Right ventricle myocardium inferior (tissue), 1 donor: ENCODE data around the gene GIMD1. TPM values are rescaled to one million over a fixed set of nuclear protein-coding genes. Genes with fewer than 3 reads are reported as not detected.
"Not testable (repeated sequence)": the region's sequence is repeated elsewhere in the genome, so short reads cannot be mapped to it uniquely, and the experiment has no call there.

ENCODE experiments used
- ATAC-seq: fragments of 200-7000 bp; cut with Tn5 transposase; one replicate; pipeline ENCODE4 v1.9.1; 2020; ENCODE audit warnings: mild to moderate bottlenecking, moderate library complexity
- DNase-seq: peaks from one replicate; pipeline ENCODE4 v3.0.0; 2021; ENCODE audit errors: missing footprints
- intact Hi-C: fragments of 100-400 bp; cut with DNase I; formaldehyde crosslinking; loops from one replicate; pipeline ENCODE4 v1.11.0; 2022
- total RNA-seq: library from RNA; stranded (reverse); fragmentation: NEBNext Ultra II Directional; extraction: Animal tissue kit (Norgen Biotek cat#: 25700); gene quantifications from one replicate; pipeline ENCODE4 v1.2.1, GENCODE V29; 2021
- donor health status: DM: no; HTN: yes; CAD: no; lungs with severe emphysema.

Gene GIMD1
- total RNA-seq, 1 donor from 2014 or later = not detected

DNA sequence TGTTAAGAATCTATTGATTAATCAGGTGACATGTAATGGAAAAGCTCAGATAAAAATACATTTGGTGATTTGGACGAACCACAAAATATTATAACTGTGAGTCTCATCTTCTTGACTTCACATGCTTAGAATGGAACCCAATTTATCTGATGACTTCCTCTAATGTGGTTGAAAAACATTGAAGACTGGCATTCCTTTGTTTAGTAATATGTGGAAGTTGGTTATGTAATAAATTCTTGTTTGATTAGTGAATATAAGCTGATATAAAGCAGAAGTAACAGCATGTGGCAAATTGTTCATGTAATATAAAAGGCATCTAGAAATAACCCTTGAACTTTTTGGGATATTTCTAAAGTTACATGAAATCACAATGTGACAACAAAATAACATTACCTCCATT lies 9.7 kb downstream of the GIMD1 start:
- intact Hi-C loops = no loop called here
- ATAC-seq = no peak
- no peak for DNase-seq

DNA sequence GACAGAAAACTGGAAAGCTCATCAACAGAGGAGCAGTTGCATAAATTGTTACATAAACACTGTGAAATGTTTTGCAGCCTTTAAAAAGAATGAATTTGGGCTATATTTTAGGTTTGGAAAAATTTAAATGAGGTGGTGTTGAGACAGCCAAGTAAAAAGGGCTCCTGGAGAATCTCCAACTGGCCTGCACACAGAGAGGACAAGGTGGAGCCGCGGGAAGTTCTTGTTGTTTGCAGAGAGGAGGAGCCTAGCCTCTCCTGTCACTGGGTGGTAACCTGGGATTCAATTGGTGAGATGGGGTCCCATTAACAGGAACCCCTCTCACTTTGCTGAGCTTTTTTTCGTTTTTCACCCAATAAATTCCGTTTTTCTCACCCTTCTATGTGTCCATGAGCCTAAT lies 13.4 kb downstream of the GIMD1 start:
- intact Hi-C loops = no loop called here
- no peak for DNase-seq
- no peak for ATAC-seq

DNA sequence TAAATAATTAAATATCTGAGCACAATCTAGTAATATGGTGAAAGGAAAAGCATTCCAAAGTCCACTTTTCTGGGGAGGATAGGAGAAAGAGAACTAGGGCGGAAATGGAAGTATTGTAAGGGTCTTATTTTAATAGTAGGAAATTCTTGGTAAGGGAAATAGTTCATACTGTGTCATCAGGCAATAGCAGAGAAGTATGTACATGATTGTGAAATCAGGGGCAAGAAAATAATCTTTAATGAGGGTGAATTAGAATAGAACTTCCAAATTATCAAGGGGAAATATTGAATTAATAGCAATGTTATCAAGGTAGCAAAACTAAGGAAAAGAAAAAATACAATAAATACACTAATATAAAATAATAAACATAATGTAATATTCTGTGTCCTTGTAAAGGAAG lies 14.8 kb downstream of the GIMD1 start:
- intact Hi-C loops = no loop called here
- ATAC-seq = no peak
- DNase-seq = no peak

DNA sequence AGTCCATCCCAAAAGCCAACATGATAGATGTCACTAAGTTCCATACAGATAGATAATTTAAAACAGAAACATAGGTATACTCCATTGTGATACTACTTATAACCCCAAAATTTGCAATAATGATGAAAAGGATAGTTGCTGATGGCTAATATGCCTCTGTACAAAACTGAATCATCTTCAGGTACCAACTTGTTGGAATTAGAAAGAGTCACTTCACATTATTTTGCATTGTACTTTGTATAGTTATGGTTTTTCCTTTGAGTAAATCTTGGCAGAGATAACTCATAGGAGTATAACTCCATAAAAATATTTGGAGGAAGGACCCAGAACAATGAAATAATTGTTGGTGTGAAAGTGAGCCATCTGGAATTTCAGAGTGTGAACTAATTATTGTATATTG lies 17.6 kb downstream of the GIMD1 start:
- intact Hi-C loops = no loop called here
- ATAC-seq = no peak
- DNase-seq = no peak

DNA sequence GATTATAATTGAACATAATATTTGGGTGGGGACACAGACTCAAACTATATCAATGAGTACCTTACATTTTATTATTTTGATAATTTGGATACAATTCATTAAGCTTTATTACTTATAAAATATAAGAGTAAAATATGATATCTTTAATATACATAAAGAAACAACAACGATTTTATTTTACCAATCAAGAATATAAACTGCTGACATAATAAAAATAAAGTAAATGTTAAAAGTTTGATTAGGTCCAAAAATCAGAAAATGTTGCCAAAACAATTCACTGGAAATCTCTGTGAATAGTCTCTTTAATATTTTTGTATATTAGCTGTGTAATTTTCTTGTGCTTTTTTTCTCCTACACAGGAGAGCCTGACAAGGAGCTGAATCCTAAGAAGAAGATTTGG lies 21.4 kb downstream of the GIMD1 start:
- intact Hi-C loops = no loop called here
- ATAC-seq (no peak), DNase-seq (no peak)

DNA sequence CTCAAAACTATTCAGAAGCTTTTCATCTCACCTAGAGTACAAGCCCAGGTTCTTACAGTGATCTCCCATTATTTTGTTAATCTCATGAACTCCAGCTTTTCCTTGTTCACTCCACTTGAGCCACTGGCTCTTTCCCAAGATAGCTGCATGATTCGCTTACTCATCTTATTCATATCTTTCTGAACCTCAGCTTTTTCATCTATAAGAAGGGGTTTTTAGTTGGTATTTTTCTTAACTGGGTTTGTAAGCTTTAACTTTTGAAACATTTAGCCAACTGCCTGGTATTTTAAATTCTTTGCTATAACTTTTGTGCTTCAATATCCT lies 24.0 kb downstream of the GIMD1 start:
- intact Hi-C loops = no loop called here
- DNase-seq = no peak
- ATAC-seq = no peak

DNA sequence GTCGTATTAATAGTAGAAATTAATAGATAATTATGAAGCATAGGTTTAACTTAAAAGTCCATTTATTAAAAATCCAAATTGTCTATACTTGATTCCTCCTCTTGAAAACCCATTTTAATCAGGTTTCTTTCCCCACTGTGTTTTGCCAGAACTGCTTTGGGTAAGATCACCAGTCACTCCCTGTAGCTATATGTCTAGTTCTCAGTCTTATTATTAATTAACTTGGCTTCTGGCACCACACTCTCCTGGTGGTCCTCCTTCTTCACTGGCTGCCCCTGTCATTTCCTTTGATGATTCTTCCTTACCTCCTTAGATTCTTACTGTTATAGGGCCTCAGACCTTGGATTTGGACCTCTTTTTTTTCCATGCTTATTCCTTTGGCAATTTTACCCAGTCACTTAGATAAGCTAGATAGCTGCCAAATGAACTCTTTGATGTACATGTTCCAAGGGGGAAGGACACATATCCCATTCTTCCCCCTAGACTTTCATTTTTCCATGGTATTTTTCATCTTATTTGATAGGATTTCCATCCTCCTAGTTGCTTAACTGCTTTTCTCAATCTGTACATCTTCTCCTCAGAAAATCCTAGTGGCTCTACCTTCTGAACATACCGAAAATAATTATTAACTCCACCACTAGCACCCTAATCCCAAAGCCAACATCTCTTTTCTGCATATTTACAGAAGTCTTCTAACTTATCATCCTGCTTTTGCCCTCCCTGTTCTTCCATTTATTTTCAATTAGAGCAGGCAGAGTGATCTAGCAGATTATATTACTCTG lies 24.5 kb downstream of the GIMD1 start:
- no peak for DNase-seq
- intact Hi-C loops = no loop called here
- no peak for ATAC-seq

DNA sequence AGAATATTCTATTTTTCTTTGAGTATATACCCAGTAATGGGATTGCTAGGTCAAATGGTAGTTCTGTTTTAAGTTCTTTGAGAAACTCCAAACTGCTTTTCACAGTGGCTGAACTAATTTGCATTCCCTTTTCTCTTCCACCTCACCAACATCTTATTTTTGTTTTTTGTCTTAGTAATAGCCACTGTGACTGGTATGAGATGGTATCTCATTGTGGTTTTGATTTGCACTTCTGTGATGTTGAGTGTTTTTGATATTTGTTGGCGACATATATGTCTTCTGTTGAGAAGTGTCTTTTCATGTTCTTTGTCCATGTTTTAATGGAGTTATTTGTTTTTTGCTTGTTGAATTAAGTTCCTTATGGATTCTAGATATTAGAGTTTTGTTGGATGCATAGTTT lies 27.8 kb downstream of the GIMD1 start:
- ATAC-seq (no peak), DNase-seq (no peak)
- intact Hi-C loops = no loop called here

DNA sequence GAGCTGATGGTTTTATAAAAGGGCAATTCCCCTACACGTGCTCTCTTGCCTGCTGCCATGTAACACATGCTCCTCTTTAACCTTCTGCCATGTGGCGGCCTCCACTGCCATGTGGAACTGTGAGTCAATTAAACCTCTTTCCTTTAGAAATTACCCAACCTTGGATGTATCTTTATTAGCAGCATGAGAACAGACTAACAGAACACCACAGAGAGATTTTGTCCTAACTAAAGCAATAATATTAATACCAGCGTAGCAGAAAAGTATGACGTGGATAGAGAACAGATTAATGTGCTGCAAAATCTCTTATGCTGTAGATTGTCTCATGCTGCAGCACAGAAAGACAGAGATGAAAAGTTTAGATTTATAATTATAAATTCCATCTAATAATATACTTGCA lies 29.1 kb downstream of the GIMD1 start:
- DNase-seq (no peak), ATAC-seq (no peak)
- intact Hi-C loops = no loop called here

DNA sequence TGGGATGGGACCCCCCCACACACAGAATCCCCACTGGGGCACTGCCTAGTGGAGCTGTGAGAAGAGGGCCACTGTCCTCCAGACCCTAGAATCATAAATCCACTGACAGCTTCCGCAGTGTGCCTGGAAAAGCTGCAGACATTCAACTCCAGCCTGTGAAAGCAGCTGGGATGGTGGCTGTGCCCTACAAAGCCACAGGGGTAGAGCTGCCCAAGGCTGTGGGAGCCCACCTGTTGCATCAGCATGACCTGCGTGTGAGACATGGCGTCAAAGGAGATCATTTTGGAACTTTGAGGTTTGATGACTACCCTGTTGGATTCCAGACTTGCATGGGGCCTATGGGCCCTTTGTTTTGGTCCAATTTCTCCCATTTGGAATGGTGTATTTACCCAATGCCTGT lies 29.9 kb downstream of the GIMD1 start:
- intact Hi-C loops = no loop called here
- ATAC-seq (no peak), DNase-seq (no peak)

DNA sequence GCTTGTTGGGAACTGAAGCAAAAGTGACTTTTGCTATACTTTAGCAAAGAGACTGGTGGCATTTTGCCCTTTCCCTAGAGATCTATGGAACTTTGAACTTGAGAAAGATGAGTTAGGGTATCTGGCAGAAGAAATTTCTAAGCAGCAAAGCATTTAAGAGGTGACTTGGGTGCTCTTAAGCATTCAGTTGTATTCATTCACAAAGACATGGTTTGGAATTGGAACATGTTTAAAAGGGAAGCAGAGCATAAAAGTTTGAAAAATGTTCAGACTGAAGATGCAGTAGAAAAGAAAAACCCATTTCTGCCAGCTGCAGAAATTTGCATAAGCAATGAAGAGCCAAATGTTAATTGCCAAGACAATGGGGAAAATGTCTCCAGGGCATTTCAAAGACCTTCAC lies 30.7 kb downstream of the GIMD1 start:
- DNase-seq (no peak), ATAC-seq (no peak)
- intact Hi-C loops = no loop called here

DNA sequence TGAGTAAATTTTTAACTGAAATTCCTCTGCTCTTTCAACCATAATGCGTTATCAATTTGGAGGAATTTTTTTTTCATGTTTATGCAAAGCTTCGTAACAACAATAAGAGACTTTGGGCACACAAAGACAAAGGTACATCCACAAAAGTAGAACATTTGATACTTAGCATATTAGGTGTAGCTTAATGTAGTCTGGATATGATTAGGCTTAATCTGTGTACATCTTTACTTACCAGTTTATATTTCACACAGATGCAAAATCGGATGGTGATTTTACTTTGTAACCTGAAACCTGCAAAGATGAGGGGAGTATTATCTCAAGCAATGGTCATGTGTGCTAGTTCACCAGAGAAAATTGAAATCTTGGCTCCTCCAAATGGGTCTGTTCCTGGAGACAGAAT lies 32.0 kb downstream of the GIMD1 start:
- DNase-seq (no peak), ATAC-seq (no peak)

DNA sequence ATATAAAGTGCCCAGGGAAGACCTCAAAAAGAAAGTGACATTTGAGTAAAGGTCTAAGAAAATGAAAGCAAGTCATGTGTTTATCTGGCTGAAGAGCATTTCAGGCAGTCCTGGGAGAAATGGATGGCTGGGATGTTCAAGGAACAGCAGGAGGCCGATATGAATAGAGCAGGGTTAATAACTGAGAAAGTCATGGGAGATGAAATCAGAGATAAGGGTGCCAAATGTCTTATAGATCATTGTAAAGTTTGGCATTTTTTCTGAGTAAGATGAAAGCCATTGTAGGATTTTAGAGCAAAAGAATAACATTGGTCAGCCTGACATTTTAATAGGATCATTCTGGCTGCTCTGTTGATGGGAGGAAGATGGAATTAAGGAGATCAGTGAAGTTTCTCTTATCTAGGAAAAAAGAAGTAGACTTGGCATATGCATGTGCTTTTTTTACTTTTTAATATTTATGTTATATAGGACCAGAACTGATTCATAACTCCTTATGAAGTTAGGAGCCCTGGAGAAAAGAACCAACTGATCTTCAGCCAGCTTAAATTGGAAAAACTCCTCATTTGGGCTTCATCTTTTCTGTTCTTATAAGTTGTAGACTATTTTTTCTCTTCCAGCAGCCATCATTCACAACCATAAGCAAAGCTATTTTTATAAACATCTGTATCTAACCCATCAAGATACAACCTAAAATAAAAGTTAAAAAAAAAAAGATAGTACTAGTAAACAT lies 33.7 kb downstream of the GIMD1 start:
- intact Hi-C loops = no loop called here
- DNase-seq = no peak
- ATAC-seq = no peak

More for the DNA sequence above, 32.0 kb downstream of the GIMD1 start:
- intact Hi-C loops = no loop called here

DNA sequence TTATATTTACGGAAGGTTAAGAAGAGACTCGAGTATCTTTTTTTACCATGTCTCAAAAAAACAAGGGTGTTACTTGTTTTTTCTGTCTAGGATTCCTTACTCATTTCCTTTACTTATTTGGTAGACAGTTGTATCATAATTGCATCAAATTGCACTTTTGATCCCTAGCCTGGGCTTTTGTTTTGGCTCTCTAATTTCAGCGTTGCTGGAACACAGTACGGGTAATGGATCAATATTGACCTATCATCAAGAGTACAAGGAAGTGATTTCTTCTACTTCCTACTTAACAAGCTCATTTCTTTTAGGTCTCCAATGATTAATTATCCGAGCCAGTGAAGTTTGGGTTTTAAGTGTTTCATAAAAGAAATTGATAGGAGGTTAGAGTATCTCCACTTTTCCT lies 35.4 kb downstream of the GIMD1 start:
- DNase-seq (no peak), ATAC-seq (no peak)
- intact Hi-C loops = no loop called here

DNA sequence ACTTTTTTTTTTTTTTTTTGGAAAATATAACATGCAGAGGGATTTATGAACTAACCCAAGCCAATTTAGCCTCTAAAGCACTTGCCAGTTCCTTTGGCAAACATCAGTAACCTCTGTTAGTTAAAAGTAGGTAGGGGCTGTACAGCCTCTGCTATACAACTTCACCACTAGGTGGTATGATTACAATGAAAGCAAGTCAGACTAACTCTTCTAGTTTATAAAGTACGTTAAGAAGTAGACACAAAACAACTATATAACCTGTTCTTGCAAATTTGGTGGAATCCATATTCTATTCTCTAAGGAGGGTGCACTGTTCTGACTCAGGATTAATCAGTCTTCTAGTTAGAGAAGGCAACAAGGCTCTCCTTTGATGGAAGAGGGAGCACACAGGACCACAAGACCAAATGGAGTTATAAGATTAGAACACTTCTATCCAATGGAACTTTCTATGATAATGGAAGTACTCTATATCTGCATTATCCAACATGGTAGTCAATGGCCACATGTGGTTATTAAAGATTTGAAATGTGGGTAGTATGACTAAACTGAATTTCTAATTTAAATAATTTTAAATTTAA lies 39.4 kb downstream of the GIMD1 start:
- no peak for DNase-seq
- intact Hi-C loops = no loop called here
- ATAC-seq = no peak

DNA sequence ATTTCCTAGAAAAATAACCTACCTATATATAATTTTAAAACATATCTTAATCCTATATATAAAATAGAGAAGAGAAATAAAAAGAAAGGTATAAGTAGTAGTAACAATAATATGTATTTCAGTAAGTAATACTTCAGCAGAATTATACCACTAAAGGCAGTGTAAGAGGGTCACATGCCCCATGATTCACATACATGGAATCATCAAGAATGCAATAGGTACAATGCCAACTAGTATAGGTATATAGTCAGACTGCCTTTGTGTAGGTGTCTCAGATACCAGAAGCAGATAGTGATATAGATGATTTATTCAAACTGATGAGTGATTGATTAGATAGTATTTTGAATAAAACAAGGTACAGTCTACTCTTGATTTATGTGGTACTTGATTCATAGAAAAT lies 42.8 kb downstream of the GIMD1 start:
- no peak for DNase-seq
- ATAC-seq = no peak
- intact Hi-C loops = no loop called here

DNA sequence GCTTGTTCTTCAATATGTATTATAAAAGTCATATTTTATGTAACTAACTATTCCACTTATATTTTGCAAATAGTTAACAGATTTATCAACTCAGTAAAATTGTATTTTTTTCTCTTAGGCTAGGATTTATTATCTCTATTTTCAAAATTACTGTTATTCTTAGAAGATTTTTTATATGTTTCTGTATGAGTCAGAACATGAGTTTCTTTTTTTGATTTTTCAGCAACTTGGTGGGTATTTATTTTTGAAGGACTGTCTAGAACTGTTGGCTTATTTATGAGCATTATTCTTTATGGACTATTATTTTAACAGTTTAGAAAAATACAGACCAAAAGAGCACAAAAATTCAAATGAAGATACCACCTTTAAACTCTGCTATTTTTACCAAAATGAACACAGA lies 45.5 kb downstream of the GIMD1 start:
- ATAC-seq = no peak
- DNase-seq = no peak
- intact Hi-C loops = no loop called here

DNA sequence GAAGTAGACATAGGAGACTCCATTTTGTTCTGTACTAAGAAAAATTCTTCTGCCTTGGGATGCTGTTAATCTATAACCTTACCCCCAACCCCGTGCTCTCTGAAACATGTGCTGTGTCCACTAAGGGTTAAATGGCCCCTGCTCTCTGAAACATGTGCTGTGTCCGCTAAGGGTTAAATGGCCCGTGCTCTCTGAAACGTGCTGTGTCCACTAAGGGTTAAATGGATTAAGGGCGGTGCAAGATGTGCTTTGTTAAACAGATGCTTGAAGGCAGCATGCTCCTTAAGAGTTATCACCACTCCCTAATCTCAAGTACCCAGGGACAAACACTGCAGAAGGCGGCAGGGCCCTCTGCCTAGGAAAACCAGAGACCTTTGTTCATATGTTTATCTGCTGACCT lies 46.8 kb downstream of the GIMD1 start:
- DNase-seq, intact Hi-C loops, ATAC-seq: not testable (repeated sequence)

DNA sequence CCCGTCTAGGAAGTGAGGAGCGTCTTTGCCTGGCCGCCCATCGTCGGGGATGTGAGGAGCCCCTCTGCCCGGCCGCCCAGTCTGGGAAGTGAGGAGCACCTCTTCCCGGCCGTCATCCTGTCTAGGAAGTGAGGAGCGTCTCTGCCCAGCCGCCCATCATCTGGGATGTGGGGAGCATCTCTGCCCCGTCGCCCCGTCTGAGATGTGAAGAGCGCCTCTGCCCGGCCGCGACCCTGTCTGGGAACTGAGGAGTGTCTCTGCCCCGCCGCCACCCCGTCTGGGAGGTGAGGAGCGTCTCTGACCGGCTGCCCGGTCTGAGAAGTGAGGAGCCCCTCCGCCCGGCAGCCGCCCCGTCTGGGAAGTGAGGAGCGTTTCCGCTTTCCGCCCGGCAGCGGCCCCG lies 47.4 kb downstream of the GIMD1 start:
- ATAC-seq, intact Hi-C loops, DNase-seq: not testable (repeated sequence)

DNA sequence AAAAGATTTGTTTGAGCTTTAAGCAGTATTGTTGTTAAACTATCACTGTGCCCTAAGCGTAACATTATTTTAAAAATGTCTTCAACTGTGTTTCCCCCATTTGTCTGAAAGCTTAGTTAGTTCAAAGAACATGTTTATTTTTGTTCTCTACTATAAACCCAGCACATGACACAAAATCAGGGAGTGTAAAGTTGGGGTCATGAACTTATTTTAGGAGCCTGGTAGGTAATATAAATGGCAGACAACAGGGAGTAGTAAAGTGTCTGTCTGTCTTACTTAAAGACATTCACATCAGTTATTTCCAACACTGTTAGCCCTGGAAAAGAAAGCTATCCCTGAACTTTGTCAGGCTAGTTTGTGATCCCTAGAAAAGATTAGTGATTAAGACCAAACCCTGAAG lies 48.3 kb downstream of the GIMD1 start:
- no peak for DNase-seq

More for the DNA sequence above, 48.3 kb downstream of the GIMD1 start:
- intact Hi-C loops = no loop called here
- no peak for ATAC-seq
